Progenitor cell of endocrine pancreas (in vitro differentiated cells): ENCODE data around the gene EPX. TPM values are rescaled to one million over a fixed set of nuclear protein-coding genes. Genes with fewer than 3 reads are reported as not detected.

Source experiments
- DNase-seq: peaks from one replicate; pipeline ENCODE4 v3.0.0; 2021; ENCODE audit warnings: low spot score; ENCODE audit not compliant: unreplicated experiment
- H3K27ac Mint-ChIP-seq: 2 replicates; pipeline ENCODE4 v1.8.0; 2021; ENCODE audit warnings: mild to moderate bottlenecking, moderate library complexity, mixed read lengths
- H3K27me3 Mint-ChIP-seq: 2 replicates; pipeline ENCODE4 v1.8.0; 2021; ENCODE audit warnings: mixed read lengths
- H3K36me3 Mint-ChIP-seq: 2 replicates; pipeline ENCODE4 v1.8.0; 2022; ENCODE audit warnings: mixed read lengths; ENCODE audit not compliant: insufficient read depth
- H3K4me1 Mint-ChIP-seq: 2 replicates; pipeline ENCODE4 v1.8.0; 2021; ENCODE audit warnings: low read depth, mixed read lengths
- H3K4me3 Mint-ChIP-seq: 2 replicates; pipeline ENCODE4 v1.8.0; 2021; ENCODE audit warnings: low read depth, mild to moderate bottlenecking, moderate library complexity, mixed read lengths
- H3K9me3 Mint-ChIP-seq: 2 replicates; pipeline ENCODE4 v1.8.0; 2021; ENCODE audit warnings: low read depth, mixed read lengths
- CTCF ChIP-seq: fragments of 200-600 bp; sonication (generic); IDR thresholded peaks from one replicate; pipeline ENCODE4 v1.5.0; 2021; ENCODE audit warnings: antibody characterized with exemption, mild to moderate bottlenecking; ENCODE audit not compliant: unreplicated experiment
- total RNA-seq: library from RNA; stranded (reverse); gene quantifications from 2 replicates; pipeline ENCODE4 v1.2.1, GENCODE V29; 2021

The EPX gene
- total RNA-seq, 1 donor from 2014 or later: not detected

DNA sequence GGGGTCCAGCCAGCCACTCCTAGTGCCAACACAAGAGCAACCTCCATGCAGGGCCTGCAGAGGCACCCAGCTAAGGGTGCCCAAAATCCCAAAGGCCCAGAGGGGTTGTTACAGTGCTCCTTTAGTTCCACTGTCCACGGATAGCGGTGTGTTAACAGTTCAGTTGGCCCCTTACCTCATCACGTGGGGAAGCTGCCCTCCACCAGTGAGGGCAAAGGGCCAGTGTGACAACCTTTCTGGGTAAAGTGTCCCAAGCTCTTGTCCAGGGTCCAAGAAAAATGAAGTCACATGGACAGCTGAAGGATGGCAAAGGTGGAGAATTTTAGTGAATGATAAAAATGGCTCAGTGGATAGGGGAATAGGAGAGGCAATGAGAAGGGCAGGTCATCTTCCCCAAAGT lies 35.2 kb downstream of the EPX start:
- peaks cover 42% of the 10 kb centered on the region for H3K27me3 Mint-ChIP-seq

DNA sequence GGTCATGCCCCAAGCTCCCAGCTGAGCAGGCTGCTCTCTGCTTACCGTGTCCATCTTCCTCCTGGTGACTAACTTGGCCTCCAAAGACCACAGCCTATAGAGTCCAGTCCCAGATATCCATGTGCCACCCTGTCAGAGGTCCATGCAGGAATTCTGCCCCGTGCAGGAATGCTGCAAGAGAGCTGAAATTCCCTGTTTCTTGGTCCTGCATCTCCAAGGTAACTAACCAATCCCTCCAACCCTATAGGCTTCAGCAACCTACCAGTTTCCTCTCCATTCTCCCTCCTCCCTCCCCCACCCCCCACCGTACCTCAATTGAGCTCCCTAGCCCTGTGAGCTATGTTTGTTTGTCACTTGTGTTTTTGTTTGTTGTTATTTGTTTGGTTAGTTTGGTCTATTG lies 36.2 kb downstream of the EPX start:
- Mint-ChIP-seq H3K36me3 (no peaks in the 10 kb centered on the region), H3K4me3 (no peak overlapping the region), H3K9me3 (no peaks in the 10 kb centered on the region), H3K27ac (no peak overlapping the region), H3K27me3 (peaks cover 45% of the 10 kb centered on the region), H3K4me1 (no peaks in the 10 kb centered on the region)
- no peak for TF ChIP-seq CTCF
- DNase-seq: no peak

More for the DNA sequence above, 35.2 kb downstream of the EPX start:
- no peaks in the 10 kb centered on the region for H3K36me3 Mint-ChIP-seq
- TF ChIP-seq CTCF: no peak
- no peaks in the 10 kb centered on the region for H3K4me1 Mint-ChIP-seq
- no peak overlapping the region for H3K27ac Mint-ChIP-seq
- H3K9me3 Mint-ChIP-seq: no peaks in the 10 kb centered on the region
- DNase-seq: no peak
- H3K4me3 Mint-ChIP-seq: no peak overlapping the region

- no peak for DNase-seq
- H3K9me3 Mint-ChIP-seq: no peaks in the 10 kb centered on the region
- H3K27ac Mint-ChIP-seq: no peak overlapping the region
- H3K4me3 Mint-ChIP-seq: no peak overlapping the region
- TF ChIP-seq CTCF: no peak
- no peaks in the 10 kb centered on the region for H3K4me1 Mint-ChIP-seq
- peaks cover 47% of the 10 kb centered on the region for H3K27me3 Mint-ChIP-seq
- H3K36me3 Mint-ChIP-seq: no peaks in the 10 kb centered on the region
Measured at GRCh38 chr17:58229384-58229783, 36.9 kb downstream of the EPX start.

DNA sequence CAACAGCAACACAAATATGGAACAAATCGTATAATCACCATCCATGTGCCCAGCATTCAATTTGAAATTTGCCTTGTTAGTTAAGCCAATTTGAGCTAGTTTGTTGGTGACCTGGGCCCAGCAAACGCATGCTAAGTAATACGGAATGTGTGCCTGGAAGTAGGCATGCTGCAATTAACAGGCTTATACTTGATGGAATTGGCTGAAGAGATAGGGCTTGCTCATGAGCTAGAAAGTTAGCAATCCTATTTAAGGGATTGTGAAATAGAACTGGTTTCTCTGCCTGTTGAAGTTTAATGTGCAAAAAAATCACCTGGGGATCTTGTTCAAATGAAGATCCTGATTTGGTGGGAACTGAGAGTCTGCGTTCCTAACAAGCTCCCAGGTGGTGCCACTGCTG lies 37.4 kb downstream of the EPX start:
- peaks cover 50% of the 10 kb centered on the region for H3K27me3 Mint-ChIP-seq
- TF ChIP-seq CTCF: no peak
- H3K27ac Mint-ChIP-seq: no peak overlapping the region
- H3K4me1 Mint-ChIP-seq: no peaks in the 10 kb centered on the region
- H3K4me3 Mint-ChIP-seq: no peak overlapping the region
- DNase-seq: no peak
- H3K9me3 Mint-ChIP-seq: no peaks in the 10 kb centered on the region
- H3K36me3 Mint-ChIP-seq: no peaks in the 10 kb centered on the region

GRCh38 chr17:58231641-58232040 lies 39.1 kb downstream of the EPX start:
- Mint-ChIP-seq H3K36me3 (no peaks in the 10 kb centered on the region), H3K27ac (no peak overlapping the region), H3K4me1 (no peaks in the 10 kb centered on the region), H3K27me3 (peaks cover 63% of the 10 kb centered on the region), H3K9me3 (no peaks in the 10 kb centered on the region), H3K4me3 (no peak overlapping the region)
- TF ChIP-seq CTCF: no peak
- DNase-seq: no peak
